BJ (cell line): ENCODE results near the gene KCNQ1. TPM values are rescaled to one million over a fixed set of nuclear protein-coding genes. Genes with fewer than 3 reads are reported as not detected.
A peak's percentile ranks its signal among the peaks of the same experiment; 100 is the strongest.

ENCODE experiments used
- CTCF ChIA-PET: fragments of 350-600 bp; formaldehyde crosslinking; extraction: SDS; loops from one replicate; lab custom pipeline; 2021; ENCODE audit warnings: antibody characterized with exemption, inconsistent platforms; lab: Yijun Ruan, JAX
- POLR2A ChIA-PET: fragments of 300-600 bp; sonication (Branson Sonifier 250); formaldehyde crosslinking; extraction: SDS; loops from one replicate; lab custom pipeline; 2021; ENCODE audit warnings: antibody characterized with exemption; lab: Charles Lee
- DNase-seq: peaks from one replicate; pipeline ENCODE4 v3.0.0-alpha.2; 2011; ENCODE audit warnings: low read depth
- H3K27me3 ChIP-seq: 2 replicates; pipeline ENCODE4 v1.6.0; 2011; ENCODE audit warnings: low read length; ENCODE audit not compliant: control insufficient read depth, insufficient read depth
- H3K36me3 ChIP-seq: 2 replicates; pipeline ENCODE4 v1.5.1; 2011; ENCODE audit warnings: low read length; ENCODE audit not compliant: control insufficient read depth, insufficient read depth
- H3K4me3 ChIP-seq: 2 replicates; pipeline ENCODE4 v1.5.1; 2011; ENCODE audit warnings: low read depth, mild to moderate bottlenecking, control low read depth, low read length
- polyA plus RNA-seq: library from polyadenylated mRNA; depleted of rRNA; stranded (reverse); fragments of >200 nt; gene quantifications from 2 replicates; pipeline ENCODE4 v1.2.3, GENCODE V29; 2011
- TF ChIP-seq, protein P1 (sequence below): IDR thresholded peaks from 2 replicates; pipeline ENCODE4 v1.5.1; 2011; ENCODE audit warnings: low read depth, mild to moderate bottlenecking, control low read depth, inconsistent platforms, low read length, moderate library complexity; ENCODE audit not compliant: insufficient read depth

The KCNQ1 gene
- polyA plus RNA-seq, 1 experiment = not detected

DNA sequence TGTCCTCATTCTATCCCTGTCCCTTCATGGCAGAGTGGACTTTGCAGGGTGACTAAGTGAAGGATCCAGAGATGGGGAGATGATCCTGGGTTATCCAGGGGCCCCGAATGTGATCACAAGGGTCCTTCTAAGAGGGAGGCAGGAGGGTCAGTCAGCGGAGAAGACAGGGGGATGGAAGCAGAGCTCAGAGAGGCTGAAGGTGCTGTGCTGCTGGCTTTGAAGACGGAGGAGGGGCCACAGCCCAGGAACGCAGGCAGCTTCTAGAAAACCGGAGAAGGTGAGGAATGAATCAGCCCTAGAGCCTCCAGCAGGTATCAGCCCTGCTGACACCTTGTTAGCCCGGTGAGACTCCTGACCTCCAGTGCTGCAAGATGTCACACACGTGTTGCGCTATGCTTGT is 377.1 kb downstream of the KCNQ1 start:
- Histone ChIP-seq H3K4me3 (no peak overlapping the region), H3K27me3 (no peaks in the 10 kb centered on the region; the same call in 1 of the 2 replicates), H3K36me3 (no peaks in the 10 kb centered on the region)
- TF ChIP-seq, protein P1, sequence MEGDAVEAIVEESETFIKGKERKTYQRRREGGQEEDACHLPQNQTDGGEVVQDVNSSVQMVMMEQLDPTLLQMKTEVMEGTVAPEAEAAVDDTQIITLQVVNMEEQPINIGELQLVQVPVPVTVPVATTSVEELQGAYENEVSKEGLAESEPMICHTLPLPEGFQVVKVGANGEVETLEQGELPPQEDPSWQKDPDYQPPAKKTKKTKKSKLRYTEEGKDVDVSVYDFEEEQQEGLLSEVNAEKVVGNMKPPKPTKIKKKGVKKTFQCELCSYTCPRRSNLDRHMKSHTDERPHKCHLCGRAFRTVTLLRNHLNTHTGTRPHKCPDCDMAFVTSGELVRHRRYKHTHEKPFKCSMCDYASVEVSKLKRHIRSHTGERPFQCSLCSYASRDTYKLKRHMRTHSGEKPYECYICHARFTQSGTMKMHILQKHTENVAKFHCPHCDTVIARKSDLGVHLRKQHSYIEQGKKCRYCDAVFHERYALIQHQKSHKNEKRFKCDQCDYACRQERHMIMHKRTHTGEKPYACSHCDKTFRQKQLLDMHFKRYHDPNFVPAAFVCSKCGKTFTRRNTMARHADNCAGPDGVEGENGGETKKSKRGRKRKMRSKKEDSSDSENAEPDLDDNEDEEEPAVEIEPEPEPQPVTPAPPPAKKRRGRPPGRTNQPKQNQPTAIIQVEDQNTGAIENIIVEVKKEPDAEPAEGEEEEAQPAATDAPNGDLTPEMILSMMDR = no peak
- CTCF ChIA-PET = no interaction called here
- DNase-seq = no peak
- POLR2A ChIA-PET = no interaction called here

GRCh38 chr11:2824851-2825250 is 380.0 kb downstream of the KCNQ1 start:
- ChIA-PET POLR2A (no interaction called here), CTCF (interaction anchor here (1.5 to 3.3 kb wide), 2 partner anchors 60 to 292 kb away, joined by 4 to 12 read pairs; partner anchors contain the start of gene CDKN1C)
- H3K36me3 ChIP-seq = no peaks in the 10 kb centered on the region
- no peak for DNase-seq
- no peak overlapping the region for H3K4me3 ChIP-seq
- TF ChIP-seq, protein P1 = no peak
- no peaks in the 10 kb centered on the region for H3K27me3 ChIP-seq

GRCh38 chr11:2825261-2825888 is 380.6 kb downstream of the KCNQ1 start:
- Histone ChIP-seq H3K4me3 (no peak overlapping the region), H3K27me3 (no peaks in the 10 kb centered on the region), H3K36me3 (no peaks in the 10 kb centered on the region)
- TF ChIP-seq, protein P1 = peak; percentile 45
- ChIA-PET POLR2A (interaction anchor here (0.6 kb wide), 1 partner anchor 125 kb away, joined by 4 read pairs; no protein-coding TSS in a partner anchor), CTCF (interaction anchor here (1.5 to 3.3 kb wide), 2 partner anchors 60 to 293 kb away, joined by 4 to 12 read pairs; partner anchors contain the start of gene CDKN1C)
- DNase-seq = peak; percentile 83

GRCh38 chr11:2825889-2826678 is 381.3 kb downstream of the KCNQ1 start:
- POLR2A ChIA-PET = interaction anchor here (0.6 kb wide), 2 partner anchors 33 to 125 kb away, joined by 3 to 4 read pairs; no protein-coding TSS in a partner anchor
- no peaks in the 10 kb centered on the region for H3K27me3 ChIP-seq
- CTCF ChIA-PET = interaction anchor here (1.4 to 3.3 kb wide), 4 partner anchors 17 to 293 kb away, joined by 3 to 12 read pairs (median 4); partner anchors contain the start of gene CDKN1C
- DNase-seq = peak; percentile 88
- no peak overlapping the region for H3K4me3 ChIP-seq
- H3K36me3 ChIP-seq = no peaks in the 10 kb centered on the region
- TF ChIP-seq, protein P1 = no peak

DNA sequence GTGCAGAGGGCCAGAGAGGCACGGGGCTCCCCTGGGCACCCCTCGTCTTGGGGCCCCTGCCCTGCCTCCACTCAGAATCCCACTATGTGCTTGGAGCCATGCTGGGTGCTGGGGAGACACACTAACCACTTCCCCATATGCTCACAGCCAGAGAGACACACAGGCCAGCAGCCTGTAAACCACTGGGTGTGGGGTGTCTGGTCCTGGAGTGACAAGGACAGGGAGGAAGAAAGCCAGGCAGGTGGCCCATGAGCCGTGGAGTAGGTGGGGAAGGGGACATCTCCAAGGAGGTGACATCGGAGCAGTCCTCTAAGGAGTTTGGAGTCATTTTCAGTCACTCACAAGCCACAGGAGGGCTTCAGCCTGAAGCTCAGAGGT is 381.9 kb downstream of the KCNQ1 start:
- H3K4me3 ChIP-seq = no peak overlapping the region
- no peak for DNase-seq
- POLR2A ChIA-PET = interaction anchor here (0.6 kb wide), 1 partner anchor 32 kb away, joined by 3 read pairs; no protein-coding TSS in a partner anchor
- CTCF ChIA-PET = interaction anchor here (1.4 to 3.3 kb wide), 4 partner anchors 10 to 294 kb away, joined by 3 to 12 read pairs (median 6); no protein-coding TSS in a partner anchor
- TF ChIP-seq, protein P1 = no peak
- no peaks in the 10 kb centered on the region for H3K36me3 ChIP-seq
- H3K27me3 ChIP-seq = no peaks in the 10 kb centered on the region
